Renal pelvis (tissue), 4 donors: ENCODE results near the gene C16orf46. TPM values are rescaled to one million over a fixed set of nuclear protein-coding genes. Genes with fewer than 3 reads are reported as not detected.
A peak's percentile ranks its signal among the peaks of the same experiment; 100 is the strongest.

Experiments used
- DNase-seq: peaks from one replicate; pipeline ENCODE4 v3.0.0-alpha.2; 2013
- polyA plus RNA-seq, 3 donors: library from polyadenylated mRNA; unstranded; fragments of 120-200 nt; gene quantifications; one replicate each; pipeline ENCODE4 v1.2.1, GENCODE V29; 2013; ENCODE audit not compliant: insufficient read length in 3 of 3

Gene C16orf46
- polyA plus RNA-seq, 3 donors: 1.1 to 4.1 (median 1.5) TPM

- DNase-seq: no peak
Measured at GRCh38 chr16:81080233-81080632, 3.2 kb upstream of the C16orf46 start.

- DNase-seq: peak; percentile 88
Measured at GRCh38 chr16:81076566-81077075, 417 bp downstream of the C16orf46 start.

- DNase-seq: no peak
Measured at GRCh38 chr16:81073560-81074330, 3.3 kb downstream of the C16orf46 start.

- DNase-seq: no peak
Measured at GRCh38 chr16:81071805-81072204, 5.2 kb downstream of the C16orf46 start.

GRCh38 chr16:81070979-81071378 lies 6.1 kb downstream of the C16orf46 start:
- no peak for DNase-seq

GRCh38 chr16:81069063-81069462 lies 8.0 kb downstream of the C16orf46 start:
- DNase-seq: no peak

- no peak for DNase-seq
Measured at GRCh38 chr16:81067166-81067565, 9.9 kb downstream of the C16orf46 start.

- DNase-seq: peak; percentile 27
Measured at GRCh38 chr16:81066681-81067080, 10.4 kb downstream of the C16orf46 start.

GRCh38 chr16:81061871-81062608 lies 15.0 kb downstream of the C16orf46 start:
- DNase-seq: no peak

- DNase-seq: no peak
Measured at GRCh38 chr16:81061307-81061640, 15.8 kb downstream of the C16orf46 start.

GRCh38 chr16:81060576-81061306 lies 16.3 kb downstream of the C16orf46 start:
- DNase-seq: no peak

GRCh38 chr16:81053761-81054160 lies 23.3 kb downstream of the C16orf46 start:
- DNase-seq: no peak

GRCh38 chr16:81042821-81043220 lies 34.2 kb downstream of the C16orf46 start:
- no peak for DNase-seq

- DNase-seq: no peak
Measured at GRCh38 chr16:81041696-81042095, 35.3 kb downstream of the C16orf46 start.

GRCh38 chr16:81040842-81041241 lies 36.2 kb downstream of the C16orf46 start:
- no peak for DNase-seq

GRCh38 chr16:81040131-81040530 lies 36.9 kb downstream of the C16orf46 start:
- DNase-seq: no peak

GRCh38 chr16:81036751-81037350 lies 40.2 kb downstream of the C16orf46 start:
- DNase-seq: no peak

- DNase-seq: peak; percentile 34
Measured at GRCh38 chr16:81035975-81036750, 40.9 kb downstream of the C16orf46 start.

- DNase-seq: peak; percentile 89
Measured at GRCh38 chr16:81035398-81035974, 41.6 kb downstream of the C16orf46 start, which contains the start of gene ATMIN. Gene ATMIN (plus strand): TSS chr16:81035842. CDS start chr16:81035871, 29 bp downstream.

GRCh38 chr16:81029930-81030604 lies 47.0 kb downstream of the C16orf46 start:
- DNase-seq: no peak
